HG03460 (cell line): ENCODE data around the gene DGKD.
A peak's percentile ranks its signal among the peaks of the same experiment; 100 is the strongest.
"Not testable (repeated sequence)": the region's sequence is repeated elsewhere in the genome, so short reads cannot be mapped to it uniquely, and the experiment has no call there.

Experiments
- ATAC-seq: cut with Tn5 transposase; IDR thresholded peaks from one replicate; pipeline ENCODE4 v1.9.1; 2021; ENCODE audit not compliant: unreplicated experiment

The DGKD gene

GRCh38 chr2:233384811-233385488 is 30.7 kb downstream of the DGKD start:
- ATAC-seq = peak; percentile 9

- ATAC-seq = peak; percentile 64
Measured at GRCh38 chr2:233385489-233386044, 31.3 kb downstream of the DGKD start.

GRCh38 chr2:233386382-233387041 is 32.2 kb downstream of the DGKD start:
- ATAC-seq = no peak

GRCh38 chr2:233387225-233387624 is 32.9 kb downstream of the DGKD start:
- ATAC-seq = no peak

- no peak for ATAC-seq
Measured at GRCh38 chr2:233387667-233388528, 33.6 kb downstream of the DGKD start.

- ATAC-seq = no peak
Measured at GRCh38 chr2:233389601-233390125, 35.4 kb downstream of the DGKD start.

GRCh38 chr2:233395687-233396086 is 41.4 kb downstream of the DGKD start:
- no peak for ATAC-seq

GRCh38 chr2:233396726-233397665 is 42.7 kb downstream of the DGKD start:
- ATAC-seq = not testable (repeated sequence)

- ATAC-seq = no peak
Measured at GRCh38 chr2:233399306-233400225, 45.3 kb downstream of the DGKD start.

GRCh38 chr2:233400341-233400740 is 46.0 kb downstream of the DGKD start:
- no peak for ATAC-seq

- ATAC-seq = no peak
Measured at GRCh38 chr2:233400961-233401360, 46.7 kb downstream of the DGKD start.

- ATAC-seq = no peak
Measured at GRCh38 chr2:233402346-233402745, 48.1 kb downstream of the DGKD start.

GRCh38 chr2:233402789-233403188 is 48.5 kb downstream of the DGKD start:
- ATAC-seq = no peak

GRCh38 chr2:233404222-233404621 is 49.9 kb downstream of the DGKD start:
- peak; percentile 61 for ATAC-seq

- no peak for ATAC-seq
Measured at GRCh38 chr2:233406865-233407264, 52.6 kb downstream of the DGKD start.

GRCh38 chr2:233407771-233408181 is 53.5 kb downstream of the DGKD start:
- no peak for ATAC-seq

- no peak for ATAC-seq
Measured at GRCh38 chr2:233408366-233409285, 54.3 kb downstream of the DGKD start.
